ENCODE measurements around the gene KRT36.

DNA sequence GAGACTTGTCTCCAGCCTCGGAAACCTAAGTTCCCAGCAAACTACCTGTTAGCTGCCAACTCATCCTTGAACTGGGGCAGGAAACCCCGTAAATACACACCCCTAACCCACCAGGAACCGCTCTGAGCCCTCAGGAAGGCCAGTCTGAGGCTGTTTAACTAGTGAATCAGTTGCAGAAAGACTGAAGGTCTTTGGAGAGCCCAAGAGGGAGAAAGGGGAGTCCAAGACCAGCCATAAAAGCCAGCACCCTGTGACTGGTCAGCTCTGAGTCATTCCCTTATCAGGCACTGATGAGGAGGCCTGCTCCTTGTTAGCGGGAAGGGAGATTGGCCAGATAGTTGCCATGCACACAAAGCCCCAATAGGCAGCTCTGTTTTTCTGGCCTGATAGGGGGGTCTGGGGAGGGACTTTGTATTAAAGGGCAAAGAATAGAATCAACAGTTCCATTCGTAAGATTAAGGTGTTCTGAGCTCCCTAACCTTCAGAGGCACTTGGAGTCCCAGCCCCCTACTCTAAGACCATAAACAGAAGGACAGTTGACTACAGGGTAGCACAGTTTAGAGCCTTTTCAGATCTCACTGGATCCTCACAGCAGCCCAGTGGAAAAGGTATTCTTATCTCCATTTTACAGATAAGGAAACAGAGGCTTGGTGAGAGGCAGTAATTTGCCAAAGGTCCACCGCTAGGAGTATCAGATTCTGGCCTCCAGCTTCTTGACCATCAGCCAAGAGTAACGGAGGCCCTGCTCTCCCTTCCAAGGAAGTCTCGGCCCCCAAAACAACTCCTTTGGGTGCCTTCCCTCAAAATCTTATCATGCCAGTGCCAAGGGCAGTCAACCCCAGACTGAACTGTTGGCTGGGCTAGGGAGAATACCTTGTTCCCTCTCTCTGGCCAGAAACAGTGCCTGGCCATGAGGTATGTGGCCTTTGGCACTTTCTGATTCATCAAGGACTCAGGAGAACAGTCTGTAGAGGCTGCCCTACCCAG, 40.6 kb upstream of the KRT36 start:
- TF ChIP-seq, protein P1, sequence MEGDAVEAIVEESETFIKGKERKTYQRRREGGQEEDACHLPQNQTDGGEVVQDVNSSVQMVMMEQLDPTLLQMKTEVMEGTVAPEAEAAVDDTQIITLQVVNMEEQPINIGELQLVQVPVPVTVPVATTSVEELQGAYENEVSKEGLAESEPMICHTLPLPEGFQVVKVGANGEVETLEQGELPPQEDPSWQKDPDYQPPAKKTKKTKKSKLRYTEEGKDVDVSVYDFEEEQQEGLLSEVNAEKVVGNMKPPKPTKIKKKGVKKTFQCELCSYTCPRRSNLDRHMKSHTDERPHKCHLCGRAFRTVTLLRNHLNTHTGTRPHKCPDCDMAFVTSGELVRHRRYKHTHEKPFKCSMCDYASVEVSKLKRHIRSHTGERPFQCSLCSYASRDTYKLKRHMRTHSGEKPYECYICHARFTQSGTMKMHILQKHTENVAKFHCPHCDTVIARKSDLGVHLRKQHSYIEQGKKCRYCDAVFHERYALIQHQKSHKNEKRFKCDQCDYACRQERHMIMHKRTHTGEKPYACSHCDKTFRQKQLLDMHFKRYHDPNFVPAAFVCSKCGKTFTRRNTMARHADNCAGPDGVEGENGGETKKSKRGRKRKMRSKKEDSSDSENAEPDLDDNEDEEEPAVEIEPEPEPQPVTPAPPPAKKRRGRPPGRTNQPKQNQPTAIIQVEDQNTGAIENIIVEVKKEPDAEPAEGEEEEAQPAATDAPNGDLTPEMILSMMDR (IDR thresholded peaks at IDR 0.05; ENCODE audit: low read depth, low read length, poor library complexity, severe bottlenecking): no peak
- no peak for TF ChIP-seq EZH2phosphoT487 (IDR thresholded peaks at IDR 0.05; ENCODE audit: borderline replicate concordance, low read length)
